GM18858 (cell line): ENCODE data around the gene MLF1.
A peak's percentile ranks its signal among the peaks of the same experiment; 100 is the strongest.
"Not testable (repeated sequence)": the region's sequence is repeated elsewhere in the genome, so short reads cannot be mapped to it uniquely, and the experiment has no call there.

Experiments used
- ATAC-seq: cut with Tn5 transposase; IDR thresholded peaks from one replicate; pipeline ENCODE4 v1.9.1; 2021; ENCODE audit not compliant: unreplicated experiment

The MLF1 gene

DNA sequence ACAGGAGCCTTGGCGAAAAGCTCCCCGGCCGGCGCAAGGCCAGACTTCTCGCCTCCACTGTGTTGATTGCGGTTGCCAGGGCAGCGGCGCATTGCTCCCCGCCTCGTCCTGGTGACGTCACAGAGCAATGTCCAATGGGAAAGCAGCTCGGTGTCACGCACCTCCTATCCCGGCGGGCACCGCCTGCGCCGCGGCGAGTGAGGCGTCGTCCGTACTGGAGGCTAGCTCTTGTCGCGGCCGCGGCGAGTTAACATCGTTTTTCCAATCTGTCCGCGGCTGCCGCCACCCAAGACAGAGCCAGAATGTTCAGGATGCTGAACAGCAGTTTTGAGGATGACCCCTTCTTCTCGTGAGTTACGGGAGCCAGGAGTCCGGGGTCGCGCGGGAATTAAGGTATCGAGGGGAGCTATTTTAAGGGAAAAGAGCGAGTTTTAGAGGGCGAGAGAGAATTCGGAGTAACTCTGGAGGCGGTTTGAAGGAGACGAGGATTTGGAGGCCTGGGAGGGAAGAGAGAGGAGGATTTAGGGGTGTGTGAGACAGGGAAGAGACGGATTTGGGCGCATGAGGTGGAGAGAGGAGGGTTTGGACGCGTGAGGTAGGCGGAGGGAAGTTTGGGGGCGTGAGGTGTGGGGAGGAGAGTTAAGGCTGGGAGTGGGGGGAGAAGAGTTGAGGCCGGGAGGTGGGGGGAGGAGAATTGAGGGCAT lies at the start of gene MLF1:
Gene MLF1, plus strand, starts transcription at position 196 of the 704 bp plus-strand sequence. Its CDS starts 107 bp downstream, at position 303.
- ATAC-seq, result peak; percentile 100

DNA sequence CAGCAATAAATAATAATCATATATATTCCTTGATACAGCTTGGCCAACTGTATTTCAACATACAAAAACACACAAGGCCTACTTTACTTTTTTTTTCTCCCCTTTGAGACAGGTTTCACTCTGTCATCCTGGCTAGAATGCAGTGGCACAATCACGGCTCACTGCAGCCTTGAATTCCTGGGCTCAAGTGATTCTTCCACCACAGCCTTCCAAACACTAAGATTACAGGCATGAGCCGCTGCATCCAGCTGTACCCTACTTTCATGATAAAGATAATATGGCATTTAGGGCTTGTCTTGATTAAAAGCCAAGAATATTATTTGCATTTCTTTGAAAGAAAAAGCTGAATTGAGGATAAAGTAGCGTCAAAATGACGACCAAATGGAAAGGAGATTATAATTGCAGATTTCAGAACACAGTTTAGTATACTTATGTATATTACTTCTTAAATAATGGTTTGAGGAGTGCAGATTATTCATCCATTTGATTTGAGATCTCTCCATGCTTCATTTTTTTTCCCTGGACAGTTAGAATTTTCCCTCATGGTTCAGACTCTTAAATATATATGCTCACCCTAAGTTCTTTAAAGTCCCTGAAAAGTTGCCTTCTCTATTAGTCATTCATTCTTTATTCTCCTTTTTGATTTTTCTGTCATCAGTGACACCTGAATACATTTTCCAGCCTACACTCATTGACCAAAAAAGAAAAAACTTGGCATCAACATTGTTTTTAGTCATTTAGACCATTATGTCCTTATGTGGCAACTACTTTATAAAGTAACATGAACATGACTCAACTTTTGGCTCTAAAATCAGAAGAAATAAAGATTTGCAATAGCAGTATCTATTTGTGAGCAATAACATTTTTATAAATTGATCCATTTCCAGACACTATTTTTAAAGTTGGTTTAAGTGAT lies 48.5 kb upstream of the MLF1 start:
- no peak for ATAC-seq

DNA sequence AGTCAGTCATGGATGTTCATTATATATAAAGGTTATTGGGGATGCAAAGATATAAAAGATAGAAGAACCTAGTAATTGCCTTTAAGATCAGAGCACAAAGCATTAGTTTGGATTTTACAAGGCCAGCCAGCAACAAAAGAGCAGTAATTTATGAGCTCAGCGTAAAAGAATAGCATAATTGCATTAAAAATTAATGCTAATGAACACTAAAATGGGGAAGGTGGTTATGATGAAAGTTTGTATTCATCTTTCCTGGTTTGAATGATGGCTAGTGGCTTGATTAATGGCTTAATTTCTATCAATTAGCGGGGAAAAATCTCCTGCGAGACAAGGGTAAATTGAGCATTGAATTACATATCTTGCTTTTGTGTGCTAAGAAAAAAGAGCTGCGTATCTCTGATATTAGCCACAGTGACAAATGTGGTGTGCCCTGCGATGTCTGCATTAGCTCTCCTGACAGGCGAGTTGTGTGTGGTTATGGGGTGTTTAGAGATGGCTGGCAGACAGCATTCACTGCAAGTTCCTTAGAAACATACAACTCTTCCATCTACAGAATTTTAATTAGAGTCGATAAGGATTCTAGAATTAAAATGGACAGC lies 42.8 kb upstream of the MLF1 start:
- ATAC-seq, result no peak

DNA sequence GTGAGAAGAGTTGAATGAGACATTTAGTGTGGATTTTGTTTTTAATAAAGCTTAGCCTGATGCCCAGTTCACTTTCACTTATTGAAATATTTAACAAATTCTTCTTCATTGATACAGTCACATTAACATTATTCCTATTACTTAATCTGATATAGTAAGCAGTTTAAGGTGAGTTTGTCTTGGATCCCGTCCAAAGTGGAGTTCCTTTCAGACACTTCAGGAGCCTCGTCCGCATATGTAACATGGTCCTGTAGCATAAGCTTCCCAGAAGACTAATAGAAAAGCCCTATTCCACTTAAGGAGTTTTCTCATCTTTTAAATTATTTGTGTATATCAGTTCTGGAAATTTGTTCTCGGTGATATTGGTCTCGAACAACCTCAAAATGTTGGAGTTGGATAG lies 39.7 kb upstream of the MLF1 start:
- no peak for ATAC-seq

DNA sequence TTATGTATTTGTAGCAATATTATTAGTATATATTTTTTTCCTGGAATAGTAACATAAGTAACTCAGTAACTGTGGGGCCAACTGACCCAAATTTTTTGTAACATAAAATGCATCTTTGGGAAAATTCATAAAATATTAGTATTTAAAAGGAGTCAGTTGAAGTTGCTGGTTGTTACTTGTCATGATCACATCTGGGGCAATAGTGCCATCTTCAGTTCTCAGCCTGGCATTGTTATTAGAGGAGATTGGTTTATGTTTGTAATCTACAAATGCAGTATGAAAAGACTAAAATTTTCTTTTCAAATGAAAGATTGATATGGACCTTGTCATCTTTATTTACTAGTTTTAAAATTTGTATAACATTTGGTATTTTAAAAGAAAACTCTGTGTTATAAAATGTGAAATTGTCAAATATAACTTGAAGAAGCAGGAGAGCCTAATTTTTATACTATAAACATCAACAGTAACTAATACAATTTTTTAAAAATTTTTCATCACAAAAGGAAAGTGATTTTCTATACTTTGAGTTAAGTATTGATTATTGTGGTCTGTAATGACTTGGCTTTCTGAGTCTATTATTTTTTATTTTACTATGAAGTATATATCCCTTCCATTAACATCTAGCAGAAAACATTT lies 38.8 kb upstream of the MLF1 start:
- peak; percentile 52 for ATAC-seq

- no peak for ATAC-seq
Observed at GRCh38 chr3:158535918-158536317, 35.1 kb upstream of the MLF1 start.

GRCh38 chr3:158539414-158540014 lies 31.5 kb upstream of the MLF1 start:
- ATAC-seq, result no peak

DNA sequence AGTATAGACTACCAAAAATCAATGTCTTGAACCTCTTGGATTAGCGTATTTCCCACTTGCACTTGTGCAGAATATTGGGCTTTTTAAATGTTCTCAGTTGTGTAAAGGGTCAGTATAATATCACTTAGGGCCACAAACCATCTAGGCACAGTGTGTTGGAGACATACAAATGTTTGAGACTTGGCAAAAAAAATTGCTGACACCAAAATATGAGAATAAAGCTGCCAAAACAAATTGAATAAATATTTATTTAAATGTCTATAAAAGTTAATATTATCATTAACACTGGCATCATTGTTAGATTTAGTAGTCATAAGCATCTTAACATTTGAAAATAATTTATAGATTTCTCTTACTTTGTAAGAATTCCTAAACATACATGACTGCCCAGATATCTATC lies 30.9 kb upstream of the MLF1 start:
- no peak for ATAC-seq

- no peak for ATAC-seq
Observed at GRCh38 chr3:158548691-158549090, 22.3 kb upstream of the MLF1 start.

DNA sequence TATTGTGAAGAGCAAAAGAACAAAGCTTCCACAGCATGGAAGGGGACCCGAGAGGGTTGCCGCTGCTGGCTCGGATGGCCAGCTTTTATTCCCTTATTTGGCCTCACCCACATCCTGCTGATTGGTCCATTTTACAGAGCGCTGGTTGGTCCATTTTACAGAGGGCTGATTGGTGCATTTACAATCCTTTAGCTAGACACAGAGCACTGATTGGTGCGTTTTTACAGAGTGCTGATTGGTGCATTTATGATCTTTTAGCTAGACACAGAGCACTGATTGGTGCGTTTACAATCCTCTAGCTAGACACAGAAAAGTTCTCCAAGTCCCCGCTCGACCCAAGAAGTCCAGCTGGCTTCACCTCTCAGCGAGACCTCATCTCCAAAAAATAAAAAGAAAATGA lies 21.1 kb upstream of the MLF1 start:
- ATAC-seq, result not testable (repeated sequence)

DNA sequence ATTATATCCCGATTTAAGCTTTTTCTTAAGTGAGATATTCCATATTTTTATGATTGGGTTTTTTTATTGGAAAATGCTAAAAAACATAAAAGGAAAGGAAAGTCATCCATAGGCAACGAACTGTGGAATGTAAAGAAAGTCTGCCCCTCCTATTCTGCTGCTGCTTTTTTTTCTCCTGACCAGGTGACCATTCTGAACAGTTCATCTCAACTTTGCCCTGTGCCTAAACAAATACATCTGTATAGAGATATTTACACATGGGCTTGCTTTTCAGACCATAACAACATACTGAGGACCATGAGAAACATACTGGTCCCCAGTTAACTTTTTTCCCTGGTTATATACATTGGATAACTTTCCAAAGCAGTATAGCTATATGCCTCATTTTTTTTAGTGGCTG lies 18.9 kb upstream of the MLF1 start:
- no peak for ATAC-seq

- no peak for ATAC-seq
Observed at GRCh38 chr3:158559504-158559903, 11.5 kb upstream of the MLF1 start.

DNA sequence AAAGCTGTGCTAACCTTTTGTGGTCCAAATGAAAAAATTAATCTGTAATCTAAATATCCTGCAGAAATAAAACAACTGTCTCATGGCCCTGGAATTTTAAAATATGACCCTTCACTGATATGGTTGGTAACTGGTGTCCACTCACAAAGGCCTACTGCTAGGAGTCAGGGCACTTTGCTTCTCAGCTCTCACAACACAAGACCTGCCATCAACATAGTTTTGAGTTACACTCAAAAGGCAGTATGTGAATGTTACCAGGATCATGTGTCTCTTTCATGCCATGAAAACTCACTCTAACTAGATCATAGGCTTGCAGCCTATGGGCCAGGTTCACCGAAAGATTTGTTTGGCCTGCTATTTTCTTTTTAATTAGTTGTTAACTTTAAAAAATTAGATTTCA lies 10.0 kb upstream of the MLF1 start:
- ATAC-seq, result no peak

GRCh38 chr3:158562674-158563073 lies 8.3 kb upstream of the MLF1 start:
- no peak for ATAC-seq

DNA sequence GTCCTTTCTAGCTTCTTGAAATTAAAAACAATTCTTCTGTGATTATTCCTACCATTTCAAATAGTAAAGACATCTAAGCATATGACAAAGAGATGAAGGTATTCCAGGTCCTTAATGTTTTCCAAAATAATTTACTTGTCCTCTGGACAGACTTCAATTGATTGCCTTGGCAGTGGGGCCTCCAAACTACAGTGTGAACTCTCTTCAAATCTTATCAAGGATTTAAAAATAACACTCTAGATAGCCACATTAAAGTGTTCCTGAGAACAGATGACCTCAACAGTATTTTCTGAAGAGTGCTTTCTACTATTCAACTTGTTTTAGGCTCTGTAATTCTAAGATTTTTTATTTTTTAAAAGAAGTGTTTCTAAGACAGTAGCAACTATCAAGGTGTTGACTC lies 7.9 kb upstream of the MLF1 start:
- ATAC-seq, result no peak

GRCh38 chr3:158565076-158565475 lies 5.9 kb upstream of the MLF1 start:
- no peak for ATAC-seq

DNA sequence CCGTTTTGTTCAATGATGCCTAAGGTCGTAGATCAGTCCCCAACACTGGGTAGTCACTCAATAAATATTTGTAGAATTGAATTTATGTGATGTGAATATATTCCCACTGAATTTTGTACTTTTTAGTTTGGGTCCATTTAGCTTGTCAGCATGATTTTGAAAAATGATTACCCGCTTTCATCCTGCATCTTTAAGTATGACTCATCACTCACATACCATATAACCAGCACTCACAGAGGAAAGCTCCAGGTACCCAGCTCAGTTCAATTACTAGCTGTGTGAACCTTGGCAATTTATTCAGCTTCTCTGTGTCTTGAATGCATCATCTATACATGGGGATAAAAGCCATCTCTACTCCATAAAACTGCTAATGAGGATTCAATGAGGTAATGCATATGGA lies 2.2 kb upstream of the MLF1 start:
- no peak for ATAC-seq

DNA sequence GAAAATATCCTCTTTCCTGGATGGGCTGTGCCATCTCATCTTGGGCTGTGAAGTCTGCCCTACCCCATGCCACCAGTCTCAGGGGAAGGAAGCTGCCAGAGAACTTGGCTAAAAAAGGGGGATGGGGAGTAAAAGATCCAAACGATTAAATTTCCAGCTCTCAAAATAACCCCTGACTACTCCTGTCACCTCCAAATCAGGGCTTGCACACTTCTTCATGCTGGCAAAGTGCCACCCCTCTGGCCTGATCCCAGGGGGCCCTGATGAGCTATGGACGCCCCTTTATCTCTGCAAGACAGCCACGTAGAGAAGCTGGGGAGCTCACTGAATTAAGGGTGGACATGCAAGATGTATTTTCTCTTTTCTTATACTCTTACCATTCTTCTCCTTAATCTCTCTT lies 1.2 kb upstream of the MLF1 start:
- no peak for ATAC-seq

DNA sequence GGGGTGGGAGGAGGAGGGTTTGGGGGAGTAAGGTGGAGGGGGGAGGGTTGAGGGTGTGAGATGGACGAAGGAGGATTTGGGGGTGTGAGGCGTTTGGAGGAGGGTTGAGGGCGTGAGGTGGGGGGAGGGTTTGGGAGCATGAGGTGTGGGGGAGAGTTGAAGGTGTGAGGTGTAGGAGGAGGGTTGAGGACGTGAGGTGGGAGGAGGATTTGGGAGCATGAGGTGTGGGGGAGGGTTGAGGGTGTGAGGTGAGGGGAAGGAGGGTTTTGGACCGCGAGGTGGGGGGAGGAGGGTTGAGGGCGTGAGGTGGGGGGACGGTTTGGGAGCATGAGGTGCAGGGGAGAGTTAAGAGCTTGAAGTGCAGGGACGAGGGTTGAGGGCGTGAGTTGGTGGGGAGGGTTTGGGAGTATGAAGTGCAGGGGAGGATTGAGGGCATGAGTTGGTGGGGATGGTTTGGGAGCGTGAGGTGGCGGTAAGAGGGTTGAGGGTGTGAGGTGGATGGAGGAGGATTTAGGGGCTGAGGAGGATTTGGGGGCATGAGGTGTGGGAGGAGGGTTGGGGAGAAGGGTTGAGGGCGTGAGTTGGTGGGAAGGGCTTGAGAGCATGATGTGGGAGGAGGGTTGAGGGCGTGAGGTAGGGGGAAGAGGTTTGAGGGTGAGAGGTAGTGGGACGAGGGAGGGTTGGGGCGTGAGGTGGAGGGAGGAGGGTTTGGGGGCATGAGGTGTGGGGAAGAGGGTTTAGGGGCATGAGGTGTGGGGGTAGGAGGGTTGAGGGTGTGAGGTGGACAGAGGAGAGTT lies 1.2 kb downstream of the MLF1 start:
- no peak for ATAC-seq

DNA sequence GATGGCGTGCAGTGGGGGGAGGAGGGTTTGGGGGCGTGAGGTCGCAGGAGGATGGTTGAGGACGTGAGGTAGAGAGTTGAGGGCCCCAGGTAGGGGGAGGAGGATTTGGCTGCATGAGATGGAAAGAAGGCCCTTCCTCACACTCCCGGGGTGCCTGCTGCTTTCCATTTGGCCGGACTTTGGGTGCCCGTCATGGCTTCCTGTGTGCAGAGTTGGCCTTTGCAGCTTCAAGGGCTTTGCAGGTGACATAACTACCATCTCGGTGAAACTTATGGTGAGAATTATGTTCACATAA lies 1.7 kb downstream of the MLF1 start:
- no peak for ATAC-seq
